Left hindlimb (tissue), 1 donor: ENCODE results near the gene BRAF.
"Not testable (repeated sequence)": the region's sequence is repeated elsewhere in the genome, so short reads cannot be mapped to it uniquely, and the experiment has no call there.

Experiments
- DNase-seq: peaks from one replicate; pipeline ENCODE4 v3.0.0-alpha.2; 2018

The BRAF gene

DNA sequence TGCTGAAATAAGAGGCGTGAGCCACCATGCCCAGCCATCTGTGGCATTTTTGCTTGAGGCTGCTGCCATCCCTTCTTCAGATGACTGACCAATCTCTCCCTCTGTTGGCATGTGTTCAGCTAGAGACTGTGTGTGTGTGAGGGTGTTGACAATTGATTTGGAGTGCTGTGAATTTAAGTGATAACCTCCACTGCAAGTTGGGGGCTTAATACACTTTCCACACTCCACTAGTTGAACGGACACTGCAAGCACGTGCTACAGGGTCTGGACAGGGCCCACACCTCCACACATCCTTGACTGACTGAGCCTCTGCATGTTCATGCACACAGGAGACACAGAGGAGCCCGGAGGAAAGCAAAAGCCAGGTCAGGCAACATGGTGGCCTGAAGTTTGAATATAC, 51.3 kb downstream of the BRAF start:
- DNase-seq, result no peak

DNA sequence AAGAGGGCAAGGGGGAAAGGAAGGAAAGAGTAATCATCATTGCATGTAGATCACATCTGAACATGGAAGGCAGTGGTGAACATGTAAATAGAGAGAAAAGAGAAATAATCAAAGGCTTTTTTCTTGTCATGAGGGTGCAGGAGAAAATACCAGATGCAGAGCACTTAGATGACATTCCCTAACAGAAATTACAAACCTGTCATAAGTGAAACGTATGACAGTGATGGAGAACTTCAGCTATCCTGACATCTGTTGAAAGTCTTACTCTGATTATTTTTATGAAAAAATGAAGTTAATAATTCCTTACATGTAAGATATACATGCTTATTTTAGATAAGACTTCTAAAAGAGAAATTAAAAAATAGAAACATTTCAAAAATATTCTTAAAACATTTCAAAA, 54.7 kb downstream of the BRAF start:
- no peak for DNase-seq

GRCh38 chr7:140869430-140869829, 55.3 kb downstream of the BRAF start:
- no peak for DNase-seq

DNA sequence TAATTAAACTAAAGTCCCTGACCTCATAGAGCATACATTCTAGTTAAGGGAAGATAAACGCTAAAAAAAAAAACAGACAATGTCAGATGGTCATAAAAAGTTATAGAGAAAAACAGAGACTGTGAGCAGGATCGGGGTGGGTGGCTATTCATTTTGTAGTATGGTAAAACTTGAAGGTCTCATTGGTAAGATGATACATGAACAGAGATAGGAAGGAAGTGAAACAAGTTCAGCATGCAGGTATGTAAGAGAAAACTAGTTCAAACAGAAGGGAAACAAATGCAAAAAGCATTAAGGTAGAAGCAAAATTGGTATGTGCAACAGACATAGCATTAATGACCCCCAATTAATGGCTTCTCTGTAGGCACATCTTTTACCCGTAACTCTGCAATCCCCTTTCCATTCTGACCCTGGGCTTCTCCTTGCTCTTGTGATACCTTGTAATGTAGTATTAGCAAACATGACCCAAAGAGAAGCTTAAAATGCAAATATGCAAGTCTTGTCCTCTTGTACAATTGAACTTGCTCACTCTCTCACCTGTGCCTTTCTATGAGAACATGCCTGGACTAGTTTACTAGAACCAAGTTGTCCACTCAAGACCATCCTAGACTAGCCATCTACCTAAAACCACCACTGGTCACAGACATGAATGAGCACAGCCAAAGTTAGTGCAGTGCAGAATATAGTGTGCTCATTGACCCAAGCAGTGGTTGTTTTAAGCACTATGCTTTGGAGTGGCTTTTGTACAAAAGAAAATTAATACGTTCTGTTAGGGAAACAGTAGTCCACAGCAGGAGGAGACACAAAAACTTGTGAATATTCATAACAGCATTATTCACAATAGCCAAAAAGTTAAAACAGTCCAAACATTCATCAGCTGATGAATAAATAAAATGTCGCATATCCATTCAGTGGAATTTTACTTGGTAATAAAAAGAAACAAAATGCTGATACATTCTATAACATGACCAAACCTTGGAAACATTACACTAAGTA, 57.0 kb downstream of the BRAF start:
- DNase-seq, result no peak

DNA sequence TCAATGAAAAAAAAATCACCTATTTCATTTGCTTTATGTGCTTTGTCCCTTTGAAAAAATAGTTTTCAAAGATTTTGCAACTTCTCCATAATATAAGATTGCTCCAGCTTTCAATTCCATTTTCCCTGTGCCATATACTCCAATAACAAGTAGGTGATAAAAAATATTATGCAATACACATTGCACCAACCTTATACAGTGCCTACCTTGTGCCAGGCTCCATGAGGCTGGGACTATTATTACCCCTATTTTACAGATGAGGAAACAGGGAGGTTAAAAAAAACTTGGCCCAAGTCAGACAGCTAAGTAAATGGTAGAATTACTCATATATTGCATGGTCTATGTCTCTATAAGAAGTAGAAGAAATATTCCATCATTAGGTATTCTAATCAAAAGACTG, 57.8 kb downstream of the BRAF start:
- DNase-seq, result no peak

DNA sequence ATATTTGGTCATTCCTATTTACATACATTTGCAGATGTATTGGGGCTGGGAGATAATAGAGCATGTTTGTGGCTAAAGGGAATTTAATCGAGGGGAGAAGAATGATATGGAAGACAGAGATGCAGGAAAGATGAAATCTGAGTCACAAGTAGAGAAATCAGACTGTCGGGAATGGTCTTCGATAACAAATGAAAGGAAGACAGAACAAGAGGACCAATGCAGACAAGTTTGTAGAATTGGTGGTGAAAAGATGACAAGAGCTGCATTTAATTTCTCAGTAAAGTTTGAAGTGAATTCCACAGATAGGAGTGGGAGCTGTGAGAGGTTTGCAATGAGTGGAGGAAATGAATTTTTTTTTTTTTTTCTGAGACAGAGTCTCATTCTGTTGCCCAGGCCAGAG, 60.0 kb downstream of the BRAF start:
- no peak for DNase-seq

DNA sequence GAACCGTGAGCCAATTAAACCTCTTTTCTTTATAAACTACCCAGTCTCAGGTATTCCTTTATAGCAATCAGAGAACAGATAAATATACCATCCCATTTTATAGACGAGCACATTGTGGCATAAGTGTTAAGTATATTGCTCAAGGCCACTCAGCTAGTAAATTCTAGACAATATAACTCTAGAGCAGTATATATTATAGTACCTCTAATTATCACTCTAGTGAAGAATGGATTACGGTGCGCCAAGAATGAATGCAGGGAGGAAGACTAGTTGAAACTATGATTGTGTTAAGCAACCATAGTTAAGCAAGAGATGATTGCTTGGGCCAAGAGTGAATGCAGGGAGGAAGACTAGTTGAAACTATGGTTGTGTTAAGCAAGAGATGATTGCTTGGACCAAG, 60.9 kb downstream of the BRAF start:
- no peak for DNase-seq

DNA sequence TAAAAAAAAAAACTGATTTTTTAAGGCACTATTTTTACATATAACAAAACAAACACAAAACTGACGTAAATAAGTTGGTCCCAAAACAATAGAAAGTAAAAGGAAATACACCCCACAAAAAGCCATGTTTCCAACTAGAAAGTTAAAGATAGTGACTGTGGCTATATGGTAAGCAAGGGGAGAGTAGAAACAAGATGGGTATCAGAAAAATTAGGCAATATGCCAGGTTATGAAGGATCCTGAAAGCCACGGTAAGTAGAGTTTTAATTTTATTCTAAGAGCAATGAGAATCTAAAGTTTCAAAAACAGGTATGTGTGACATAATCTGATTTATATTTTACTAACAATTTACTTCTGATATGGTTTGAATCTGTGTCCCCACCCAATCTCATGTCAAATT, 61.5 kb downstream of the BRAF start:
- DNase-seq, result no peak

DNA sequence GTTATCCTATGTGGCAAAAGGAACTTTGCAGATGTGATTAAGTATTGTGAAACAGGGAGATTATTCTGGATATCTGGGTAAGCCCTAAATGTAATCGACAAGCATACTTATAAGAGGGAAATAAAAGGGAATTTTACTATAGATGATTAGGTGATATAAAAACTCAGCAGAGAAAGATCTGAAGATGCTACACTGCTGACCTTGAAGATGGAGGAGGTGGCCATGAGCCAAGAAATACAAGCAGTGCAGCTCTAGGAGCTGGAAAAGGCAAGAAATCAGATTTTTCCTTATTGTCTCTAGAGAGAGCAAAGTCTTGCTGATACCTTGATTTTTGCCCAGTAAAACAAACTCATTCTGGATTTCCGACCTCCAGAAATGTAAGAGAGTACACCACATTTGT, 67.7 kb downstream of the BRAF start:
- no peak for DNase-seq

DNA sequence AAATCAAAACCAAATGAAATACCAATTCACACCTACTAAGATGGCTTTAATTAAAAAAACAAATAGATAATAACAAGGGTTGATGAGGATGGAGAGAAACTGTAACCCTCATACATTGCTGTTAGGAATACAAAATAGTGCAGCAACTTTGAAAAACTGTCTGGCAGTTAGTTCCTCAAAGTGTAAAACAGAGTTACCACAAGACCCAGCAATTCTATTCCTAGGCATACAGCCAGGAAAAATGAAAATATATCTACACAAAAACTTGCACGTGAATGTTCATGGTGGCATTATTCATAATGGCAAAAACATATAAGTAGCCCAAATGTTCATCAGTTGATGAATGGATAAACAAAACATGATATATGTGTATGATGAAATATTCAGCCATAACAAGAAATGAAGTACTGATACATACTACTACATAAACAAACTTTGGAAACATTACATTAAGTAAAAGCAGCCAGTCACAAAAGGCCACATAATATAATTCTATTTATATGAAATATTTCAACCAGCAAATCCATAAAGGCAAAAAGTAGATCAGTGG, 83.5 kb downstream of the BRAF start:
- DNase-seq, result no peak

DNA sequence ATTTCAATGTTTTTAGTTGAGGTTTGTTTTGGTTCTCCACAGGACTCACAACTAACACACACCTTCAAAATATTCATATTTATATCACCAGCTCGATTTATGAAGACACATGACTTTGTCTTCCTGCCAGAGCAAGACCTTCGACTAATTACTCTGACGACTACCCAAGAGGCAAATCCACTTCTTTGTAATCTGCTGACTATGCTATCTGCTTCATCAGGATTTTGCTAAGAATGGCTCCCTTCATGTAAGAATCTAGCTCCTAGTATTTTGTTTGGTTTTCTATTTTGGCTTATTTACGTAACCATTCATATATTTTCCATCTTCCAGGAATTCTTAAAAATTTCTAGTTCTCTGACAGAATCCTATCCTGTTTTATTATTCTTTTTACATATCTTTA, 93.0 kb downstream of the BRAF start:
- no peak for DNase-seq

- no peak for DNase-seq
These were observed 95.0 kb downstream of the BRAF start for GRCh38 chr7:140829720-140830119.

DNA sequence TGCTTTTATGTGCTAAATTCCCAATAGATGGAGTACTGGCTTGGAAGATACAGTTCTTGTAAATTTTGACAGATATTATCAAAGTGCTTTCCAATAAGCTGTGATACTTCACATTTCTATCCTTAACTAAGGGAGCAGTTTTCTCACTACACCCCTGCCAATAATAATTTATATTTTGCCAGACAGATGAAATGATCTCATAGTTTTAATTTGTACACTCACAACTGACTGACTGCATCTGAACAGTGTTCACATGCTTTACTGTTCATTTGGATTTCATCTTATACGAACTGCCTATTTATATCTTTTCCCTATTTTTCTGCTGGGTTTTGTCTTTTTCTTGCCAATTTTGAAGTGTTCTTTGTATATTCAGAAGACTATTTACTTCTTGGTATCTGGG, 96.0 kb downstream of the BRAF start:
- no peak for DNase-seq

DNA sequence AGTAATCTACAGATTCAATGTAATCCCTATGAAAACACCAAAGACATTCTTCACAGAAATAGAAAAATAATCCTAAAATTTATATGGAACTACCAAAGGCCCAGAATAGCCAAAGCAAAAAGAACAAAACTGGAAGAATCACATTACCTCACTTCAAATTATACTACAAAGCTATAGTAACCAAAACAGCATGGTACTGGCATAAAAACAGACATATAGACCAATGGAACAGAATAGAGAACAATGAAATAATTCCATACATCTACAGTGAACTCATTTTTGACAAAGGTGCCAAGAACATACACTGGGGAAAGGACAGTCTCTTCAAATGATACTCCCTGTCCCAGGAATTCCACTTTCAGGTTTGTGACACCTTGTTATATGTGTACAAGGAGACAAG, 107.3 kb downstream of the BRAF start:
- not testable (repeated sequence) for DNase-seq

GRCh38 chr7:140810830-140811556, 113.7 kb downstream of the BRAF start:
- DNase-seq, result peak; percentile 59

GRCh38 chr7:140810385-140810784, 114.3 kb downstream of the BRAF start:
- DNase-seq, result no peak

DNA sequence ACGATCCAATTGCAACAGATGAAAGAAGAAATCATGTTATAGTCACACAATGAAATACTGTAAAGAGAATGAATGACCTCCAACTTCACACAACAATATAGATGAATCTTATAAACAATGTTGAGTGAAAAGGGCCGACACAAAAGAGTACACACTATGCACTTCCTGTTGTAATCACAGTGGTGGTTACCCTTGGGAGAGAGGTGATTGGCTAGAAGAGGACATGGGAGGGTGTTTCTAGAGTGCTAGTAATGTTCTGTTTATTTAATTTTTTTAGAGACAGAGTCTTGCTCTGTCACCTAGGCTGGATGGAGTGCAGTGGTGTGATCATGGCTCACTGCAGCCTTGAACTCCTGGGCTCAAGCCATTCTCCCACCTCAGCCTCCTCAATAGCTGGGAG, 145.8 kb downstream of the BRAF start:
- no peak for DNase-seq

GRCh38 chr7:140778568-140778967, 146.2 kb downstream of the BRAF start:
- DNase-seq, result no peak

DNA sequence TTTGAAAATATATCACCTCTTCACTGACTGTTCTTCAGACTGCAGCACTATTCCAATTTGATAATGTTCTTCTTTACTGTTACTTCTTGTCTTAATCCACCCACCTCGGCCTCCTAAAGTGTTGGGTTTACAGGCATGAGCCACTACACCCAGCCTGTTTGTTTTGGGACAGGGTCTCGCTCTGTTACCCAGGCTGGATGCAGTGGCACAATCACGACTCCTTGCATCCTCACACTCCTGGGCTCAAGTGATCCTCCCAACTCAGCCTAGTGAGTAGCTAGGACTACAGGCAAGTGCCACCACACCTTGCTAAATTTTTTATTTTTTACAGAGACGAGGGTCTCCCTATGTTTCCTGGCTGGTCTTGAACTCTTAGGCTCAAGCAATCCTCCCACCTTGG, 150.4 kb downstream of the BRAF start:
- no peak for DNase-seq

- no peak for DNase-seq
These were observed 151.6 kb downstream of the BRAF start for GRCh38 chr7:140773104-140773503.

DNA sequence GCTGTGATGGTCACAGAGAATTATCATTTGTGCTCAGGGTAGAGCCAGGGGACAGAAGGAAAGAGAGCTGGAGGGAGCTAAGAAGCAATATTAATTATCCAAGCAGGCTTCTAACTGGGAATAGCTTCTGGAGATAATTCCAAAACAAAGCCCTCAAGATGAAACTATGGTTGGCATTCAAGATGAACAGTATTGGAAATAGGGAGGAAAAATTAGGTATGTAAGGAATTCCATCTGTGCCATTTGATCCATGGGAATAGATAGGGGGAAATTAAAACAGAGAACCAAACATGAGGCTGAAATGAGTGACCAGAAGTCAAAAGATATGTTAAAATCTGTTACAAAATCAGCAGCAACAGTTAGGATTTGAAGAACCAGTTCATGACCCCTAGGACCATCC, 152.9 kb downstream of the BRAF start:
- DNase-seq, result no peak

- no peak for DNase-seq
These were observed 154.9 kb downstream of the BRAF start for GRCh38 chr7:140769852-140770251.

GRCh38 chr7:140767418-140767817, 157.3 kb downstream of the BRAF start:
- no peak for DNase-seq

GRCh38 chr7:140765441-140765840, 159.3 kb downstream of the BRAF start:
- not testable (repeated sequence) for DNase-seq
